ENCODE measurements around the gene IGLL1.
"Not testable (repeated sequence)": the region's sequence is repeated elsewhere in the genome, so short reads cannot be mapped to it uniquely, and the experiment has no call there.

Gene IGLL1

GRCh38 chr22:23591201-23591791 is 11.2 kb upstream of the IGLL1 start:
- peak; percentile 80 for DNase-seq

GRCh38 chr22:23583836-23584235 is 3.7 kb upstream of the IGLL1 start:
- no peak for DNase-seq

DNA sequence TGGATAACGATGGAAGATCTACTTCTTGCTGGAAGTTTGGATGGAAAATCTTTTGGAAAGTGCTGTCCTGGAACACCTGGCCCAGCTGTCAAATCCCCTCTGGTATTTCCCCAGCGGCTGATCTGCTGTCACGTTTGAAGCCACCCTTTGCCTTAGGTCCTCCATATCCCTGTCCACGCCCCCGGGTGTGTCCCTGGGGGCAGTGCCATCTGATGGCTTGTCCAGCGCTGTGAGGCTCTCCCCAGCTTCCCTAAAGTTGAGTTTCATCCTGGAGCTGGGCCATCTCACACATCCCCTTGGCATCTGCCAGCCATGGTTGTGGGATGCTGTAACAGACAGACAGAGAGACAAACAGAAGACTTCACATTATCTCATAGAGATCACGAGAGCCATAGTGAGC is 3.1 kb upstream of the IGLL1 start:
- DNase-seq: no peak

GRCh38 chr22:23581260-23581650 is 1.2 kb upstream of the IGLL1 start:
- DNase-seq: no peak

- no peak for DNase-seq
Observed at GRCh38 chr22:23580576-23581259, 628 bp upstream of the IGLL1 start.

DNA sequence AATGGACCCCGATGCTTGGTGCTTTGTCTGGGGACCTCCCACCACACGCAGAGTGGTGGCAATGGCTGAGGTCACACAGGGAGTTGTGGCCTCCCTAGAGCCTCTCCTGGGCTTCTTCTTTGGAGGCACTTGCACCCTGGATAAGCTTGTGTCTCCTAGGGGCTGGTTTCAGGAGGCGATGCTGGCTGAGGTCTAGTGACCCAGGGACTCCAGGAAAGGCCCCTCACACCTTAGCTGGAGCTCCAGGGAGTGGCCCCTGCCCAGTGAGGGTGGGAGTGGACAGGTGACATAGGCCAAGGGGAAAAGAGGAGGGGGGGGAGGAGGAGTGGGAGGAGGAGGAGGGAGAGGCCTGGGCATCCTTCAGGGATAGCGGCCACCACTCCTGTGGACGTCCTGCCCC is 810 bp downstream of the IGLL1 start:
- no peak for DNase-seq

DNA sequence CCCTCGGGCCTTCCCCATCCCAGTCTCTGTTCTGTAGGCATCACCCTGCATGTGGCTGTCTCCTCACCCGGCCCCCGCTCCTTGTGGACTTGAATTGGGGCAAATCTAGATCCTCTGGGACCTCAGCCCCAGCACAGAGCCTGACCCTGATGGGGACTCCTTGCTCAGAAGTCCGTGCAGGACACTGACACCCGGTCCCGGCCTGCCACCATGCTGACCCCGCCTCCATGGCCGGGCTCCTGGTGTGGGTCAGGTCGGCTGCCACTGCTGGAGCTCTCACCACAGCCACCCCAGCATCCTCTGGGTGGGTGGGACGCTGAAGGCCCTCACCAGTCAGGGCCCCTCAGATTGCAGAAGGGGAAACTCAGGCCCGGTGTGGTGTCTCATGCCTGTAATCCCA is 1.8 kb downstream of the IGLL1 start:
- no peak for DNase-seq

GRCh38 chr22:23576681-23577080 is 3.4 kb downstream of the IGLL1 start:
- DNase-seq: no peak

- DNase-seq: no peak
Observed at GRCh38 chr22:23575601-23576000, 4.5 kb downstream of the IGLL1 start.

- no peak for DNase-seq
Observed at GRCh38 chr22:23574877-23575276, 5.2 kb downstream of the IGLL1 start.

DNA sequence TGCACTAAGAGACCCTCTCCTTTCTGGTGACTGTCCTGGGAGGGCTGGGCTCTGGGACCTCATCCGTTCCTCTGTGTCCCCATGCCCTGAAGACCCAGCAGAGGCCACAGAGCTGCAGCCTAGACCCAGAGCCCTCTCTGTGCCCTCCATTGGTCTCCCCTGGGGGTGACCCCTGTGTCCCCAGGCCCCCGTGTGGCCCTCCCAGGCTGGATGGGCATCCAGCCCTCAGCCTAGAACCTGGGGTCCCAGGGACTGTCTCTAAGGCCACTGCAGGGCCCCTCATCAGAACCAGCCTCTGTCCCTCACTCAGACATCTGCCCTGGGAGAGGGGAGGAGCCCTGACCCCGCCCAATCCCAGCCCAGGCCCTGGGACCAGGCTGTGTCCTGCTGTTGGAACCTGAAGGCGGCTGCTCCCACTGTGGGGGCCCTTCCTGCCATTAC is 5.7 kb downstream of the IGLL1 start:
- DNase-seq: no peak

- not testable (repeated sequence) for DNase-seq
Observed at GRCh38 chr22:23573701-23574235, 6.3 kb downstream of the IGLL1 start.

GRCh38 chr22:23573106-23573505 is 7.0 kb downstream of the IGLL1 start:
- not testable (repeated sequence) for DNase-seq

- no peak for DNase-seq
Observed at GRCh38 chr22:23571486-23571885, 8.6 kb downstream of the IGLL1 start.

GRCh38 chr22:23570681-23571080 is 9.4 kb downstream of the IGLL1 start:
- no peak for DNase-seq

- no peak for DNase-seq
Observed at GRCh38 chr22:23569716-23570115, 10.4 kb downstream of the IGLL1 start.

DNA sequence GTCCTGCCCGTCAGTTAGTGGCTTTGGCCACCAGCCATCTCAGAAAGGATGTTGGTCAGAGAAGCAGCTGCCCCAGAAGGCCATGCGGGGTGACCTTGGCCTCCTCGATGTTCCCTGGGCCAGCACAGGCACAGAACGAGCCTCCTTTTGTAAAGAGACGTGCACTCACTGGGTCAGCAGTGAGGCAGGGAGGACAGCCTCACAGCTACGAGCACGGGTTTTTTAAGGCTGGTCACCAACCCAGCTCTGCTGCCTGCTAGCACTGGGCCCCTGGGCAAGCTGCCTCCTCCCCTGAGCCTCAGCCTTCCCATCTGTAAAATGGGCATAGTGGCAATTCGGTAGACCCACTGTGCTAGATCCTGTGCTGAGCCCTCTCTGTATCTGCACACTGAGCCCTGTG is 10.8 kb downstream of the IGLL1 start:
- DNase-seq: no peak

DNA sequence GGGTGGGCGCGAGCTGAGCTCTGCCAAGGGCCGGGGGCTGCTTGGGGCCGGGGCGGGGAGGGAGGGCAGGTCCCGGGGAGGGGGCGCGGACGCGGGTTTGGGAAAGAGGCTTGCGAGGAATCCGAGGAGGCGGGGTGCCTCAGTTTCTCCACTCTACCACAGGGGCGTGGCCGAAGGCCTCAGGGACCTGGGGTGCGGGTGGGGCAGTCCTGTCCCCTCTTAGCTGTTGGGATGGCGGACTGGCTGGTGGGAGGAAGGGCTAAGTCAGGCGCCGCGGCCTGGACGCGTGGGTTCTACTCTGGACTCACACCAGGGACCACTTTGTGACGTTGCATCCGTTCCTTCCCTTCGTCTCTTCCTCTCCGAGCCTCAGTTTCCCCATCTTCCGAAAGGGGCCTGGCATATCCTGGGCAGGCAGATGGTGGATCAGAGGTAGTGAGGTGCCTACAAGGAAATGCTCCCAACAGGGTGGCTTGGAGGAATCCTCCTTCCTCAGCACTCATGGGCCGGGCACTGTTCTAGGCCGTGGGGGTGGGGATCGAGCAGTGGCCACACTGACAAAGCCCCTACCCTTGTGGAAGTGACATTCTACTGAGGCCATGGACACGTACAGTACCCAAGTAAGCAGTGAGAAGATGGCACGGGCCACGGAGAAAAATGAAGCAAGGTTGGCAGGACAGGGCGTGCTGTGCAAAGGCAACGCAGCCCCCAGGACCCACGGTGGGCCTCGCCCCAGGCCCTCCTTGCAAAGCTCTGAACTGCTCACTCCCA is 13.2 kb downstream of the IGLL1 start:
- no peak for DNase-seq

DNA sequence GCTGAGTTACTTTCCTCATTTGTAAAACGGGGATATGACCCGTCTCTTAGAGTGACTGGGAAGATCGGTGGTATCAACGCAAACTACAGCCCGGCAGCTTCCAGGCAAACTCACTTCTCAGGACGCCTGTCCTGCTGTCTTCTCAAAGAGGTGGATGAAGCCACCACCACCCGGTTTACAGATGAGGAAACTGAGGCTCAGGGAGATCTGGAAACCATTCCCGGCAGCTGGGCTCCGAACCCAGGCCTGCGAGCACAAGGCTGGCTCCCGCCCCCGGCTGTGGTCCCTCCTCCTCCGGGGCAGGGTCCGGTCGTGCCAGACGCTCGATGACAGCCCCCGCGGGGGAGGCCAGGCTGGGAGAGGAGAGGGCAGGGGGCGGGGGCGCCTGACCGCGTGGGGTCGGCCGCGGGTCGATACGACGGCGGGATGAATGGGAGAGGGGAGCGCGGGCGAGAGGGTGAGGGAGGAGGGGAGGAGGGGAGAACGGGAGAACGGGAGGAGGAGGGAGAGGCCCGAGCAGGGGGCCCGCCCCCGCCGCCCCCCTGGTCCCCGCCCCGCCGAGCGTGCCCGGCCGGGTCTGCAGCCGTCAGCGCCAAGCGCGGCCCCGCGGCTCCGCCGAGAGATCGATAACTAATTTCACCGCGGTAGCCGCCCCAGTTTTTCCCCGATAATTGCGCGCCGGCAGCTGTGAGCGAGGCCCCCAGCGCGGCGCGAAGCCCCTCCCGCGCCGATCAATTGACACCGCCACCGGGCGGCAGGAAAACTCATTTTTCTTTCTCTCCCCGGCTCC is 14.0 kb downstream of the IGLL1 start:
- peak; percentile 63 for DNase-seq

DNA sequence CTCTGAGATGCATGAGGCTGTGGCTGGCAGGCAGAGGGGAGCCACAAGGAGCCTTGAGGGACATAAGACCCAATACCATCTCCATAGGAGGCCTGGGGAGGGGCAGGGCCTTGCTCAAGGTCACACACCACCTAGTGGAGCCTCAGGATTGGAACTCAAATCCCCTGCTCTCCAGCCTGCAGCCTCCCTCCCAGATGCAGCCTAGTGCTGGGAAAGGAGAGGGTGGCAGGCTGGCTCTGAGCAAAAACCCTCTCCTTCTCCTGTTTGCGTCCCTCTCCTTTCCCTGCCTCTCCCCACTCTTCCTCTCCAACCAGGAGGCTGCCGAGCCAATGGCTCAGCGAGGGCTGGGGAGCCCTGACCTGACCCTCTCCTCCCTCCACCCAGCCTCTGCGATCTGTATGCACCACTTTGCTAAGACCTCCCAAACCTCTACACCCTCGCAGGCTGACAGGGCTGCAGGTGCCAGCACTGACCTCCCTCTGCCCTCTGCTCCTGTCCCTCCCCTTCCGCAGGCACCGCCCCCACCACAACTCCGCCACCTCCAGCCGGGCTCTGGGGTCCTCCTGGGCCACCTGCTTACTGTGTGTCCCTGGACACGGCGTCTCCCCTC is 14.7 kb downstream of the IGLL1 start:
- DNase-seq: peak; percentile 60

DNA sequence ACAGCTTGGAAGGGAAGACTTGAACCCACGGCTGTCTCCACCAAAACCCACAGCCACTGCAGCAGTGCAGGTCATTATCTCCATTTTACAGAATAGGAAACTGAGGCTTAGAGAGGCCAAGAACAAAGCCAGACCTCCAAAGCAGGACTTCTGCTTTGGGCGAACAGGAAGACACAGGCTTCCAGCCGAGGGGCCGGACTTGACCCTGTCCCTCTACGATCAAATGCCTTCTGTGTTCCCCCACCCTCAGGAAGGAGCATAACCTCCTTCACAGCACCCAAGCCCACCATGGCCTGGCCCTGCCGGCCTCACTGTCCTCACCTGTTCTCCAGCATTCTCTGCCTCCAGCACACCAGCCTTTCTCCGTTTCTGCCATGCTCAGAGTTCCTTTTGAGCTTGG is 15.8 kb downstream of the IGLL1 start:
- DNase-seq: no peak

GRCh38 chr22:23563111-23563510 is 17.0 kb downstream of the IGLL1 start:
- no peak for DNase-seq

GRCh38 chr22:23562186-23562585 is 17.9 kb downstream of the IGLL1 start:
- DNase-seq: no peak

All from activated CD8-positive, alpha-beta memory T cell treated with anti-CD3 and anti-CD28 coated beads for 24 hours (primary cell).